Activated naive CD8-positive, alpha-beta T cell treated with anti-CD3 and anti-CD28 coated beads, Interleukin-2, amount 10 ng/mL, durations not matched to agents 7 days and 5 days (primary cell): Measurements from ENCODE around the gene PEX13. TPM values are rescaled to one million over a fixed set of nuclear protein-coding genes. Genes with fewer than 3 reads are reported as not detected.
"Not testable (repeated sequence)": the region's sequence is repeated elsewhere in the genome, so short reads cannot be mapped to it uniquely, and the experiment has no call there.

ENCODE experiments used
- ATAC-seq: fragments of 150-1000 bp; cut with Tn5 transposase; one replicate; pipeline ENCODE4 v1.10.0; 2021; ENCODE audit warnings: low read depth, moderate library complexity
- POLR2A ChIA-PET: fragments of 350-600 bp; sonication (Branson Sonifier 250); formaldehyde crosslinking; loops from one replicate; lab custom pipeline; 2021; ENCODE audit warnings: antibody characterized with exemption; lab: Charles Lee
- DNase-seq: peaks from one replicate; pipeline ENCODE4 v3.0.0; 2021
- H3K27ac Mint-ChIP-seq: one replicate; pipeline ENCODE4 v1.8.0; 2022; ENCODE audit warnings: mild to moderate bottlenecking, mixed read lengths
- H3K27me3 Mint-ChIP-seq: one replicate; pipeline ENCODE4 v1.8.0; 2022; ENCODE audit warnings: mild to moderate bottlenecking, moderate library complexity, mixed read lengths
- H3K36me3 Mint-ChIP-seq: one replicate; pipeline ENCODE4 v1.8.0; 2021; ENCODE audit warnings: mild to moderate bottlenecking, mixed read lengths
- H3K4me1 Mint-ChIP-seq: one replicate; pipeline ENCODE4 v1.8.0; 2021; ENCODE audit warnings: mixed read lengths
- H3K4me3 Mint-ChIP-seq: one replicate; pipeline ENCODE4 v1.8.0; 2022; ENCODE audit warnings: mild to moderate bottlenecking, moderate library complexity, mixed read lengths
- H3K9me3 Mint-ChIP-seq: one replicate; pipeline ENCODE4 v1.8.0; 2021; ENCODE audit warnings: mixed read lengths
- total RNA-seq, 2 experiments: library from RNA; stranded (reverse); gene quantifications; one replicate each; pipeline ENCODE4 v1.2.3, GENCODE V29; 2021

Gene PEX13
- total RNA-seq, 2 experiments from 2014 or later: 16.5 to 20.1 TPM

DNA sequence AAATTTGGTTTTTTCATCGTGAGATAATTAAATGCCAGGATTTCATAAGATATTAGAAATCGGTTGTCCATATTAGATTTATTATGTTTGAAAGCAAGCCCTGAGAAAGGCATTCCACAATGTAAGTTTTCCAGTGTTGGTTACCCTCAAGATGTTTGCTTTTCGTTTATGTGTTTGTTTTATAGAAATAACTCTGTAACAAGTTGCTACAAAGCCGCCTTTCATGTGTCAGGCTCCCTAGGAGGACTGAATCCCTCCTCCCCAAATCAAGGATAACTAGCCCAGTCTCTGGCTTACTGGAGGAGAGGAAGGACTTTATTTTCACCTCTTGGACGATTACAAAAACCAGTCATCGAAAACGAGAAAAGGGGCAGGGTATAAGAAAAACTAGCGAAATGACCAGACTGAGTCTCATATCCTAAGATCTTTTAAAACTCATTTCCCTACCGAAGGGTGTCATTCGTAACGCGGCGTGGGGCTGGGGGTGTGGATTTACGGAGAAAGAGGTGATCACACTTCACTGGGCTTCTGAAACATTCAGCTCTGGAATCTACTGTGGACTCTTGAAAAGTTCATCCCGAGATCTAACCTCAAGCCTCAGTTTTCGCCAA, 1.0 kb upstream of the PEX13 start:
- Mint-ChIP-seq H3K4me1 (peaks cover 24% of the 10 kb centered on the region), H3K4me3 (peak overlapping the region; percentile 93), H3K27me3 (no peaks in the 10 kb centered on the region), H3K36me3 (peaks cover 4% of the 10 kb centered on the region), H3K9me3 (no peaks in the 10 kb centered on the region), H3K27ac (peak overlapping the region; percentile 92)
- POLR2A ChIA-PET: interaction anchor here (0.9 to 1.7 kb wide), 4 partner anchors 135 to 454 kb away, joined by 3 to 12 read pairs (median 4); partner anchors contain the start of genes REL and USP34
- DNase-seq (no peak), ATAC-seq (no peak)

DNA sequence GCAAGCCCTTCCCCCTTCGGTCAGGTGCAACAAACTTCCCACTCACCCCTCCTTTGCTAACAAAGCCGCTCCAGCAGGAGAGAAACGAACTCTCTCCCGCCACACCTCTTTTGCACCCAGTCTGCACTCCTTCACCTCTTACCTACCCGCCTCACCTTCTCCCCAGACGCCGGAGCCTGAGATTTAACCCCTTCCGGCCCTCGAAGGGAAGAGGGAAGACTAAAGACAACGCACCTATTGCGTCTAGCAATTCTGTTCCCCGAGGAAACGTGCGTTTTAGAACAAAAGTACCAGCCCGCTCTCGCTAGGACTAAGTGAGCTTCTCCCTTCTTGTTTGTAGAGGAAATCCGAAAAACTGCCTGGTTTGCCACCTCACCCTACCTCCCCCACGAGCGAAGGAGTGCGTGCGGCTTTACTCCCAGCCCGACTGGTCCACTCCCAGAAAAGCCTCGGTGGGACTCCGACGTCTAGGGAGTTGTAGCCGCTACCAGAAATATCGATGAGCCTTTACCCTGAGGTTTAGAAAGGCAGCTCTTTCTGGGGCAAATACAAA, 441 bp upstream of the PEX13 start:
- Mint-ChIP-seq H3K9me3 (peaks cover under 1% of the 10 kb centered on the region), H3K36me3 (peaks cover 9% of the 10 kb centered on the region), H3K27me3 (no peaks in the 10 kb centered on the region), H3K27ac (peak overlapping the region; percentile 92), H3K4me1 (peaks cover 27% of the 10 kb centered on the region), H3K4me3 (peak overlapping the region; percentile 93)
- peak; percentile 78 for DNase-seq
- ATAC-seq: peak; percentile 72
- POLR2A ChIA-PET: interaction anchor here (0.9 to 1.7 kb wide), 5 partner anchors 134 to 453 kb away, joined by 3 to 12 read pairs (median 4); partner anchors contain the start of genes REL and USP34

GRCh38 chr2:61018318-61018755, 817 bp downstream of the PEX13 start:
- H3K4me3 Mint-ChIP-seq: peak overlapping the region; percentile 93
- H3K36me3 Mint-ChIP-seq: peaks cover 17% of the 10 kb centered on the region
- peak overlapping the region; percentile 92 for H3K27ac Mint-ChIP-seq
- ATAC-seq: no peak
- H3K27me3 Mint-ChIP-seq: no peaks in the 10 kb centered on the region
- no peak for DNase-seq
- peaks cover 25% of the 10 kb centered on the region for H3K4me1 Mint-ChIP-seq
- POLR2A ChIA-PET: interaction anchor here (1.5 to 1.6 kb wide), 2 partner anchors 135 to 159 kb away, joined by 4 to 12 read pairs; no protein-coding TSS in a partner anchor
- H3K9me3 Mint-ChIP-seq: peaks cover 3% of the 10 kb centered on the region

DNA sequence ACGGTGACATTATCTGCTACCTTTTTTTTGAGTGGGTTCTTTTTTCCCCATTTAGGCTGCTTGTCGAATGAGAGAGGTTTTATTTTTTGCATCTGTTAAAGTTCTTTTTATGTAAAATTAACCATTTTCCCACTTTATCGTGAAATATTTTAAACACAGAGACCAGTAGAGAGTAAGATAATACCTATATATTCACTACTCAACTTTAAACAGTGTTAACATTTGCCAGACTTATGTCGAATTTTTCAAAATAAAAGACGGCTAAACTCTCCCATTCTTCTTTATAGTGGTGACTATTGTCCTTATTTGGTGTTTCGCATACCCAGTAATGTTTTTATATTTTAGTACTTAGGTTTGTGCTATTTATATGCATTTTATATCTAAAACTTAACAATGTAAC, 1.3 kb downstream of the PEX13 start:
- peak overlapping the region; percentile 93 for H3K4me3 Mint-ChIP-seq
- H3K27ac Mint-ChIP-seq: peak overlapping the region; percentile 92
- H3K9me3 Mint-ChIP-seq: peaks cover 3% of the 10 kb centered on the region
- no peaks in the 10 kb centered on the region for H3K27me3 Mint-ChIP-seq
- POLR2A ChIA-PET: no interaction called here
- ATAC-seq (no peak), DNase-seq (no peak)
- H3K4me1 Mint-ChIP-seq: peaks cover 24% of the 10 kb centered on the region
- H3K36me3 Mint-ChIP-seq: peaks cover 21% of the 10 kb centered on the region

DNA sequence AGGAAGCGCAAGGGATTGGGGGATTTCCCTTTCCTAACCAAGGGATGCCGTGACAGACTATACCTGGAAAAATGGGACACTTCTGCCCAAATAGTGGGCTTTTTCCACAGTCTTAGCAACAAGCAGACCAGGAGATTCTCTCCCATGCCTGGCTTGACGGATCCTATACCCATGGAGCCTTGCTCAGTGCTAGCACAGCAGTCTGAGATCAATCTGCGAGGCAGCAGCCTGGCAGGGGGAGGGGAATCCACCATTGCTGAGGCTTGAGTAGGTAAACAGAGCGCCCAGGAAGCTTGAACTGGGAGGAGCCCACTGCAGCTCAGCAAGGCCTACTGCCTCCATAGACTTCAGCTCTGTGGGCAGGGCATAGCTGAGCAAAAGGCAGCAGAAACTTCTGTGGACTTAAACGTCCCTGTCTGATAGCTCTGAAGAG, 3.7 kb downstream of the PEX13 start:
- Mint-ChIP-seq H3K27ac (no peak overlapping the region), H3K27me3 (no peaks in the 10 kb centered on the region), H3K4me3 (no peak overlapping the region), H3K9me3 (peaks cover 3% of the 10 kb centered on the region), H3K36me3 (peaks cover 29% of the 10 kb centered on the region), H3K4me1 (peaks cover 23% of the 10 kb centered on the region)
- POLR2A ChIA-PET: interaction anchor here (0.6 kb wide), 1 partner anchor 70 kb away, joined by 5 read pairs; no protein-coding TSS in a partner anchor
- ATAC-seq (no peak), DNase-seq (no peak)

DNA sequence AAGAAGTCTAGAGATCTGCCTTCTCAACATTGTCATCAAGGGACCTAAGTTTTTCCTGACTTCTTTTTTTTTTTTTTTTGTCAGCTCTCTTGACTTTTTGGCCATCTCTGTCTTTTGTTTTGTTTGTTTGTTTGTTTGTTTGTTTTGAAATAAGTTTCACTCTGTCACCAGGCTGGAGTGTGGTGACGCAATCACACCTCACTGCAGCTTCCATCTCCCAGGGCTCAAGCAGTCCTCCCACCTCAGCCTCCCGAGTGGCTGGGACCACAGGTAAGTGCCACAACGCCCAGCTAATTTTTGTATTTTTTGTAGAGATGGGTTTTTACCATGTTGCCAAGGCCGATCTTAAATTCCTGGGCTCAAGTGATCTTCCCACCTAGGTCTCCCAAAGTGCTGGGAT, 6.2 kb downstream of the PEX13 start:
- POLR2A ChIA-PET: interaction anchor here (0.7 kb wide), 1 partner anchor 24 kb away, joined by 3 read pairs; no protein-coding TSS in a partner anchor
- Mint-ChIP-seq H3K36me3 (peaks cover 35% of the 10 kb centered on the region), H3K27me3 (no peaks in the 10 kb centered on the region), H3K9me3 (peaks cover 3% of the 10 kb centered on the region), H3K4me3 (no peak overlapping the region), H3K4me1 (peaks cover 18% of the 10 kb centered on the region), H3K27ac (no peak overlapping the region)
- ATAC-seq (no peak), DNase-seq (no peak)

GRCh38 chr2:61029533-61029932, 12.0 kb downstream of the PEX13 start:
- Mint-ChIP-seq H3K27me3 (no peaks in the 10 kb centered on the region), H3K4me3 (no peak overlapping the region), H3K9me3 (no peaks in the 10 kb centered on the region), H3K27ac (no peak overlapping the region), H3K4me1 (peaks cover 4% of the 10 kb centered on the region), H3K36me3 (peaks cover 36% of the 10 kb centered on the region)
- no peak for ATAC-seq
- POLR2A ChIA-PET: interaction anchor here (0.7 kb wide), 1 partner anchor 95 kb away, joined by 4 read pairs; no protein-coding TSS in a partner anchor
- DNase-seq: no peak

DNA sequence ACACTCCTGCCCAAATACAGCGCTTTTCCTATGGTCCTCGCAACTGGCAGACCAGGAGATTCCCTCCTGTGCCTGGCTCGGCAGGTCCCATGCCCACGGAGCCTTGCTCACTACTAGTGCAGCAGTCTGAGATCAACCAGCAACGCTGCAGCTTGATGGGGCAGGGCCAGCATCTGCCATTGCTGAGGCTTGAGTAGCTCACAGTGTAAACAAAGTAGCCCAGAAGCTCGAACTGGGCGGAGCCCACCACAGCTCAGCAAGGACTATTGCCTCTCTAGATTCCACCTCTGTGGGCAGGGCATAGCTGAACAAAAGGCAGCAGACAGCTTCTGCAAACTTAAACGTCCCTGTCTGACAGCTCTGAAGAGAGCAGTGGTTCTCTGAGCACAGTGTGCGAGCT, 17.1 kb downstream of the PEX13 start:
- H3K4me1 Mint-ChIP-seq, H3K4me3 Mint-ChIP-seq, H3K27ac Mint-ChIP-seq, POLR2A ChIA-PET, H3K27me3 Mint-ChIP-seq, ATAC-seq, DNase-seq: not testable (repeated sequence)
- H3K9me3 Mint-ChIP-seq: peaks cover 14% of the 10 kb centered on the region
- H3K36me3 Mint-ChIP-seq: peaks cover 51% of the 10 kb centered on the region

GRCh38 chr2:61036643-61037042, 19.1 kb downstream of the PEX13 start:
- POLR2A ChIA-PET, DNase-seq: not testable (repeated sequence)

GRCh38 chr2:61042807-61043206, 25.3 kb downstream of the PEX13 start:
- POLR2A ChIA-PET: no interaction called here
- H3K4me1 Mint-ChIP-seq: peaks cover 4% of the 10 kb centered on the region
- peaks cover 5% of the 10 kb centered on the region for H3K9me3 Mint-ChIP-seq
- no peak overlapping the region for H3K4me3 Mint-ChIP-seq
- peaks cover 26% of the 10 kb centered on the region for H3K36me3 Mint-ChIP-seq
- no peak for ATAC-seq
- H3K27me3 Mint-ChIP-seq: no peaks in the 10 kb centered on the region
- no peak overlapping the region for H3K27ac Mint-ChIP-seq
- no peak for DNase-seq

More at GRCh38 chr2:61036643-61037042, 19.1 kb downstream of the PEX13 start:
- not testable (repeated sequence) for H3K27me3 Mint-ChIP-seq, H3K27ac Mint-ChIP-seq, ATAC-seq, H3K4me3 Mint-ChIP-seq, H3K4me1 Mint-ChIP-seq
- H3K36me3 Mint-ChIP-seq: peaks cover 61% of the 10 kb centered on the region
- H3K9me3 Mint-ChIP-seq: peaks cover 14% of the 10 kb centered on the region

DNA sequence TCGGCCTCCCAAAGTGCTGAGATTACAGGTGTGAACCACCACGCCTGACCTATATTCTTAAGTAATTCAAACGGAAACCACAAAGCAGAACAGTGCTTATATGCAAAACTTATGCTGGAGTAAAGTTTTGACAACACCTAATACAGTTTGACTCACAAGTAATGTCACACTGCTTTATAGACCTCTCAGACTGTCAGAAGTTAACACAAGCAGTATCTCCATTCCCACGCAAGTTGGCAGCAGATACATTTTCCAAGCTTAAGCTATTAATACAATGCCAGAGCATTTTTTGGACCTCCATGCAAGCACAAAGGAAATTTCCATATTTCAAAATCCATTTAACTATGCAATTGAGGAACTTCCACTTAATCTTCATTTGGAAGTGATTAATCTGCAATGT, 27.1 kb downstream of the PEX13 start:
- POLR2A ChIA-PET: no interaction called here
- Mint-ChIP-seq H3K4me3 (no peak overlapping the region), H3K36me3 (peaks cover 31% of the 10 kb centered on the region), H3K27ac (no peak overlapping the region), H3K4me1 (peaks cover 4% of the 10 kb centered on the region), H3K9me3 (no peaks in the 10 kb centered on the region), H3K27me3 (no peaks in the 10 kb centered on the region)
- DNase-seq: no peak
- no peak for ATAC-seq

- Mint-ChIP-seq H3K27me3 (no peaks in the 10 kb centered on the region), H3K36me3 (peaks cover 27% of the 10 kb centered on the region), H3K4me3 (no peak overlapping the region), H3K27ac (no peak overlapping the region), H3K9me3 (no peaks in the 10 kb centered on the region), H3K4me1 (peaks cover 4% of the 10 kb centered on the region)
- ATAC-seq: no peak
- POLR2A ChIA-PET: no interaction called here
- DNase-seq: no peak
Observed at GRCh38 chr2:61045226-61045625, 27.7 kb downstream of the PEX13 start.

DNA sequence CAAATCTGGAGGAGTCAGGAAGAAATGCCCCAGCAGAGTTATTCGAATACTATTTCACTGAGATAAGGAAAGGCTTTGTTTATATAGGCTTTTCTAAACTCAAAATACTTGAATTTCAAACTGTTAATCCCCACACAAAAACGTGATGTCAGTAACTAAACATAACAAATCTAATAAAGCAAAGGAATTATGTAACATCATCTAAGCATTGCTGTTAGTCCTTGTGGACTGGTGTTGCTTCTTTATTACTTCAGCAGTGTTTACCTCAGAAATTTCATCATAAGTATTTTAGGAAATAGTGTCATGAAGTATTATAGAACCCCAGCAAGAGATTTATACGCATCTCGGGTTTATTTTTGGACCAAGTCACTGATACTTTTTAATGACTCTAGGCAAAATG, 28.5 kb downstream of the PEX13 start:
- POLR2A ChIA-PET: no interaction called here
- H3K36me3 Mint-ChIP-seq: peaks cover 25% of the 10 kb centered on the region
- peaks cover 4% of the 10 kb centered on the region for H3K4me1 Mint-ChIP-seq
- no peak overlapping the region for H3K27ac Mint-ChIP-seq
- H3K9me3 Mint-ChIP-seq: no peaks in the 10 kb centered on the region
- ATAC-seq (no peak), DNase-seq (no peak)
- H3K4me3 Mint-ChIP-seq: no peak overlapping the region
- no peaks in the 10 kb centered on the region for H3K27me3 Mint-ChIP-seq

GRCh38 chr2:61055557-61055956, 38.0 kb downstream of the PEX13 start:
- POLR2A ChIA-PET: no interaction called here
- DNase-seq (no peak), ATAC-seq (no peak)
- Mint-ChIP-seq H3K36me3 (peaks cover 21% of the 10 kb centered on the region), H3K27me3 (no peaks in the 10 kb centered on the region), H3K27ac (no peak overlapping the region), H3K9me3 (no peaks in the 10 kb centered on the region), H3K4me1 (no peaks in the 10 kb centered on the region), H3K4me3 (no peak overlapping the region)
